ENCODE measurements around the gene BPIFB1.

DNA sequence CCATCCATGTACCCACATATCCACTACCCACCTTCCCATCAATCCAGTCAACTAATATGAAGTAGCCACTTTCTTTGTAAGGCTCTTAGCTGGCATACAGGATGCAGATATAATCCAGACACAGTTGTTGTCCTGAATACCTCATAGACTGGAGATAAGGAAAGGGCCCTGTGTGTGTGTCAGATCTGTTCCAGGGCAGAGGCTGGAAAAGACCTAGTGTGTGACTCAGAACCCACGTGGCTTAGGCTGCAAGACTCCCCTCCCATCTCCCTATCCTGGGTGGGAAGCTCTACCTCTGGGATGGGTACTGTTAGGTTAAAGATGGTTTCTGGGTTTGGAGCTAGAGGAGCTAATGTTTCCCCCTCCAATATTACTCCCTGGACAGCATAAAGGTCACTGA lies 43.6 kb upstream of the BPIFB1 start:
- TF ChIP-seq, protein P1, sequence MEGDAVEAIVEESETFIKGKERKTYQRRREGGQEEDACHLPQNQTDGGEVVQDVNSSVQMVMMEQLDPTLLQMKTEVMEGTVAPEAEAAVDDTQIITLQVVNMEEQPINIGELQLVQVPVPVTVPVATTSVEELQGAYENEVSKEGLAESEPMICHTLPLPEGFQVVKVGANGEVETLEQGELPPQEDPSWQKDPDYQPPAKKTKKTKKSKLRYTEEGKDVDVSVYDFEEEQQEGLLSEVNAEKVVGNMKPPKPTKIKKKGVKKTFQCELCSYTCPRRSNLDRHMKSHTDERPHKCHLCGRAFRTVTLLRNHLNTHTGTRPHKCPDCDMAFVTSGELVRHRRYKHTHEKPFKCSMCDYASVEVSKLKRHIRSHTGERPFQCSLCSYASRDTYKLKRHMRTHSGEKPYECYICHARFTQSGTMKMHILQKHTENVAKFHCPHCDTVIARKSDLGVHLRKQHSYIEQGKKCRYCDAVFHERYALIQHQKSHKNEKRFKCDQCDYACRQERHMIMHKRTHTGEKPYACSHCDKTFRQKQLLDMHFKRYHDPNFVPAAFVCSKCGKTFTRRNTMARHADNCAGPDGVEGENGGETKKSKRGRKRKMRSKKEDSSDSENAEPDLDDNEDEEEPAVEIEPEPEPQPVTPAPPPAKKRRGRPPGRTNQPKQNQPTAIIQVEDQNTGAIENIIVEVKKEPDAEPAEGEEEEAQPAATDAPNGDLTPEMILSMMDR (IDR thresholded peaks at IDR 0.05): no peak
- no peak for TF ChIP-seq POLR2A (IDR thresholded peaks at IDR 0.05)
